ENCODE measurements around the gene UPK2. TPM values are rescaled to one million over a fixed set of nuclear protein-coding genes. Genes with fewer than 3 reads are reported as not detected.

UPK2 gene
- total RNA-seq, 4 donors from 2014 or later, result not detected

DNA sequence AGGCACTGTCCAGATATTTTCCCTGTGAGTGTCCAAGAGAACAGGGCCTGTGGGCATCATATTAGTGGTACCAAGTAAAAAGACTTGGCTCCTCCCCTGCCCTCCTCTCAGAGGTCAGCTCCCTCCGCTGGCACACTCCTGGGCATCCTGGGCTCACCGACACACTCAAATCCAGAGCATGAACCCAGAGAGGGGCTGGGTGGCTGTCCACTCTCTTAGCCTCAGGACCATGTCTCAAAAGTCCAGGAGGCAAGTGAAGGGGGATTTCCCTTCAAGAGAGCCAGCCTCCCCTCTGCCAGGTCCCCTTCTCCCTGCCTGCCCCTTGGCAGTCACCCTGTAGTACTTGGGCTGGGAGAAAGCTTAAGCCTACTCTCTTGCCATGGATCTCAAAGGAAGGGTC is 40.7 kb upstream of the UPK2 start:
- TF ChIP-seq, protein P1, sequence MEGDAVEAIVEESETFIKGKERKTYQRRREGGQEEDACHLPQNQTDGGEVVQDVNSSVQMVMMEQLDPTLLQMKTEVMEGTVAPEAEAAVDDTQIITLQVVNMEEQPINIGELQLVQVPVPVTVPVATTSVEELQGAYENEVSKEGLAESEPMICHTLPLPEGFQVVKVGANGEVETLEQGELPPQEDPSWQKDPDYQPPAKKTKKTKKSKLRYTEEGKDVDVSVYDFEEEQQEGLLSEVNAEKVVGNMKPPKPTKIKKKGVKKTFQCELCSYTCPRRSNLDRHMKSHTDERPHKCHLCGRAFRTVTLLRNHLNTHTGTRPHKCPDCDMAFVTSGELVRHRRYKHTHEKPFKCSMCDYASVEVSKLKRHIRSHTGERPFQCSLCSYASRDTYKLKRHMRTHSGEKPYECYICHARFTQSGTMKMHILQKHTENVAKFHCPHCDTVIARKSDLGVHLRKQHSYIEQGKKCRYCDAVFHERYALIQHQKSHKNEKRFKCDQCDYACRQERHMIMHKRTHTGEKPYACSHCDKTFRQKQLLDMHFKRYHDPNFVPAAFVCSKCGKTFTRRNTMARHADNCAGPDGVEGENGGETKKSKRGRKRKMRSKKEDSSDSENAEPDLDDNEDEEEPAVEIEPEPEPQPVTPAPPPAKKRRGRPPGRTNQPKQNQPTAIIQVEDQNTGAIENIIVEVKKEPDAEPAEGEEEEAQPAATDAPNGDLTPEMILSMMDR (IDR thresholded peaks at IDR 0.05; ENCODE audit: low read depth), result no peak

- TF ChIP-seq, protein P1 (IDR thresholded peaks at IDR 0.05; ENCODE audit: low read depth), result no peak
These were observed 39.9 kb upstream of the UPK2 start for GRCh38 chr11:118915941-118916841.

DNA sequence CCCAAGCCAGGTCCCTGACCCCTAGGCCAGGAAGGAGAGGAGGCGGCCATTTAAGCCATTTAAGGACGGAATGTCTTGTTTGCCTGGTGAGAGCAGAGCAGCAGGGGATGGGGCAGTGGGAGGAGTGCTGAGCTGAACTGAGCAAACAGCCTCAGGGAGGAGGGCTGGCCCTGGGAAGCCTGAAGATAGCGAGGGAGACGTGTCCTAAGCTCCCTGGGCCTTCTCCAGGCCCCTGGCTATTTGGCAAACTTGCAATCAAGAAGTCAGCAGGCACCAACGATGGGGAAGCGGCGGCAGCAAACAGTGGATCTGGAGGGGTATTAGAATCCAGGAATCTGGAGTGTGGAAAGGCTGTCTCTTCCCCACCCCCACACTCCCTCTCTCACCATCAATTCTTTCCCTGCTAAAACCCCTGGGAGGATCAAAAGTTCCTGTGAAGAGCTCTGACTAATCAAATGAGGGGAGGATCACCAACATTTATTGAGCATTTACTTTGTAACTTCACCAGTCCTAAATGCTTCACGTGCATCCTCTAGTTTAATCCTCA is 39.2 kb upstream of the UPK2 start:
- TF ChIP-seq, protein P1 (IDR thresholded peaks at IDR 0.05; ENCODE audit: low read depth), result no peak

DNA sequence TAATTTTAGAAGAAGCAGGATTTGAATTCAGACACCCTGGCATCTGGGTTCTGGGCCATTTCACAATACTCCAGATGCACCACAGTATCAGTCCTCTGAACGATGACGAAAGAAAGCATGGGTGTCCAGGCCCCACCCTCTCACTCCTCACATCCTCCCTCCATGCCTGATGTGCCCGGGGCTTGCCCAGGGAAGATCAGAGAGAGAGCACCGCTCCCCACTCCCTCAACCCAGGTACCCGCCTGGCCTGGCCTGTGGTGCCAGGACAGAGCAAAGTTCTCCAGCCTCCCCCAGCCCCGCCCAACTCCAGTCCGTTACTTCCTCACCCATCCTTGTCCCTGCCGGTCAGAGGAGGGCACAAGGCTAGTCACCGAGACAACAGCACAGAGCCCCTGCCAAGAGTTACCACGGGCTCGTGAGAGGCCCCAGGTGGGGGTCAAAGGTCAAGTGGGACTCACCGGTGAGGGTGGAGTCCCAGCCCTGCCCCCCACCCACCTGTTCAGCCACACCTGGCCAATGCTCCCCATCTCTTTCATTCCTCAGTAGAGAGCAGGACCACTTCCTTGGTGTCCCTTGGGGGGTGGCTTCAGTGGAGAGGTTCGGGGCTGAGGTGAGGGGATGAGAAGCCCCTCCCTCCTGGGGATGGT is 38.5 kb upstream of the UPK2 start:
- TF ChIP-seq, protein P1 (IDR thresholded peaks at IDR 0.05; ENCODE audit: low read depth), result no peak

DNA sequence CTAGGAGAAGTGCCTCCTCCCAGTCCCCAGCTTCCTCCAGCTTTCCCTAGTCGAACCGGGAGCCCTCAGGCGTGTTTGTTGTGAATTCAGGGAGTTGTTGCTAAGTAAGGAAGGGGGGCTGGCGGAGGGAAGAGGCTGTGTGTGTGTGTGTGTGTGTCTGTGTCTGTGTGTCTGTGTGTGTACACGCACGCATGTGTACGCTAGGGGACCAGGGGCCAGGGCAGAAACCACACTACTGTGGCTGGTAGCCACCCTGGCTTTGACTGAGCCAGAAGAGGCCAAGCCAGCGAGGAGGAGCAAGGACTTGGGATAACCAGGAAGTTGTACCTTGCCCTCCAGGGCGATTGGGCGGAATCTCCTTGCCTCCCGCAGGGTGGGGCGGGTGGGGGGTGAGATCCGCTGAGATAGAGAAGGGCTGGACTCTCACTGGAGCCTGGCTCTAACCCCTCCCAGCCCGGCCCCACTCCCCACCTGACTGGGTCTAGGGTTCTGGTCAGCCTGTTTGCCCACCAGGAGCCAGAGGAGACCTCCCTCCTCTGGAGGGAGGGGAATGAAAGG is 37.9 kb upstream of the UPK2 start:
- TF ChIP-seq, protein P1 (IDR thresholded peaks at IDR 0.05; ENCODE audit: low read depth), result no peak

- TF ChIP-seq, protein P1 (IDR thresholded peaks at IDR 0.05; ENCODE audit: low read depth), result no peak
These were observed 37.3 kb upstream of the UPK2 start for GRCh38 chr11:118918686-118919280.
